ENCODE results near the gene RMND5B.

DNA sequence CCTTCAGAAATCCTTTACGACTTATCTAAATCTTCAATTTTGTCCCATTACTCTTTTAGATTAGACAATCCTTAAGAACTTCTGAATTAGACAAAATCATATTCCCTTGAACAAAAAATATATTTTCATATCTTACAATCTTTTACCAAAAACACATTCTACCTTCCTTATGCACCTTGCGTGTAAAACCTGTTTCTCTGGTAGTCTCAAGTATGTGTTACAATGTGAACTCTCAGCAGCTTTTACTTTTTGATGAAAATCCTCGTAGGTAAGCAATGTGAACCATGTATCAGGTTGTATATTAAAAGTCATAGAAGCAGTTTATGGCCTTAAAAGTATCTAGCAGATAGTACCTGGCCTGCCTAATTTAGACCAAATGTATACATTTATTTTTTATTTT lies 43.6 kb downstream of the RMND5B start:
- TF ChIP-seq CTCF (IDR thresholded peaks at IDR 0.05; ENCODE audit: poor library complexity) (no peak), EZH2phosphoT487 (IDR thresholded peaks at IDR 0.05; ENCODE audit: low read depth, severe bottlenecking, unreplicated experiment) (no peak)

All from hepatocyte (in vitro differentiated cells).